GM12873 (cell line): ENCODE data around the gene SLC9A9.

Source experiments
- TF ChIP-seq, protein P1 (sequence below): IDR thresholded peaks from 2 replicates; pipeline ENCODE4 v1.5.1; 2012; ENCODE audit warnings: low read depth, mild to moderate bottlenecking, moderate library complexity, low read length, control low read depth; ENCODE audit not compliant: insufficient read depth; ENCODE audit errors: missing control alignments

SLC9A9 gene

DNA sequence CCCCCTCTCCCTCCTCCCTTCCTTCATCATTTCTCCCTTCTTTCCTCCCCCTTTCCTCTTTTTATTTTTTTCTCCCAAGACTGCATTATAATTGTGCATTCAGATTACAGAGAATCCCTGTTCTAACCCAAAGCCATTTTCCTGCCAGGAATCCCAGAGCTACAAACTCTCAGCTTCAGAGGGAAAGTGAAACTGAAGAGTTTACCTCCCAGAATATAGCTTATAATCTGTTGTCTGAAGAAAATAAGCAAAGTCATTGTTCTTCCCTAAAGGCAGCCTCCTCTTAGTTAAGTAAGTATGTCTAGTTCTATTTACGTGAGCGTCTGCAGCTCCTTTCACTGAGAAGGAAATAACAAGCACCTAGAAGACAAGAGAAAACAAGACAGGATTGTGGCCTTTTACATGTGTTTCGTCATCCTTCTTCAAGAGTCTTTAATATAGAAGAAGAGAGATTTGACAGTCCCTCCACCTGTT is 631.5 kb downstream of the SLC9A9 start:
- TF ChIP-seq, protein P1, sequence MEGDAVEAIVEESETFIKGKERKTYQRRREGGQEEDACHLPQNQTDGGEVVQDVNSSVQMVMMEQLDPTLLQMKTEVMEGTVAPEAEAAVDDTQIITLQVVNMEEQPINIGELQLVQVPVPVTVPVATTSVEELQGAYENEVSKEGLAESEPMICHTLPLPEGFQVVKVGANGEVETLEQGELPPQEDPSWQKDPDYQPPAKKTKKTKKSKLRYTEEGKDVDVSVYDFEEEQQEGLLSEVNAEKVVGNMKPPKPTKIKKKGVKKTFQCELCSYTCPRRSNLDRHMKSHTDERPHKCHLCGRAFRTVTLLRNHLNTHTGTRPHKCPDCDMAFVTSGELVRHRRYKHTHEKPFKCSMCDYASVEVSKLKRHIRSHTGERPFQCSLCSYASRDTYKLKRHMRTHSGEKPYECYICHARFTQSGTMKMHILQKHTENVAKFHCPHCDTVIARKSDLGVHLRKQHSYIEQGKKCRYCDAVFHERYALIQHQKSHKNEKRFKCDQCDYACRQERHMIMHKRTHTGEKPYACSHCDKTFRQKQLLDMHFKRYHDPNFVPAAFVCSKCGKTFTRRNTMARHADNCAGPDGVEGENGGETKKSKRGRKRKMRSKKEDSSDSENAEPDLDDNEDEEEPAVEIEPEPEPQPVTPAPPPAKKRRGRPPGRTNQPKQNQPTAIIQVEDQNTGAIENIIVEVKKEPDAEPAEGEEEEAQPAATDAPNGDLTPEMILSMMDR = no peak
